H54 (cell line): ENCODE measurements around the gene ZDHHC4.
"Not testable (repeated sequence)": the region's sequence is repeated elsewhere in the genome, so short reads cannot be mapped to it uniquely, and the experiment has no call there.

ENCODE experiments used
- DNase-seq: peaks from one replicate; pipeline ENCODE4 v3.0.0; 2011; ENCODE audit warnings: low spot score, mixed read lengths; ENCODE audit not compliant: insufficient read length
- FAIRE-seq: peaks from 3 replicates; lab custom pipeline; 2011; peaks lifted over from hg19 to GRCh38; lab: Jason Lieb, UNC
- POLR2A ChIP-seq: IDR thresholded peaks from 2 replicates; pipeline ENCODE4 v1.6.1; 2011; ENCODE audit warnings: low read depth, mild to moderate bottlenecking, low read length

Gene ZDHHC4

DNA sequence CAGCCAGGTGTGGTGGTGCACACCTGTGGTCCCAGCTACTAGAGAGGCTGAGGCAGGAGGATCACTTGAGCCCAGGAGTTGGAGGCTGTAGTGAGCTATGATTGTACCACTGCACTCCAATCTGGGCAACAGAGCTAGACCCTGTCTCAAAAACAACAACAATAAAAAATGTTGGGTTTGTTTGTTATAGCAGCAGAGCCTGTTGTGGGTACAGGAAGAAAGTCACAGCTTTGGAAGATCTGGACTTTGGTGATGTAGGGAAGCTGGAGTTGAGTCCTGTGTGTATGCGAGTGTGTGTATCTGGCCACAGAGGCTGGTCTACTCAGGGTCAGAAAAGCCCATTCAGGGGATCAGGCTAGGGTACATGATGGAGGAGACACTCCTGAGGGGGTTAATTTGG lies 29.9 kb upstream of the ZDHHC4 start:
- TF ChIP-seq POLR2A: no peak
- DNase-seq (no peak), FAIRE-seq (no peak)

DNA sequence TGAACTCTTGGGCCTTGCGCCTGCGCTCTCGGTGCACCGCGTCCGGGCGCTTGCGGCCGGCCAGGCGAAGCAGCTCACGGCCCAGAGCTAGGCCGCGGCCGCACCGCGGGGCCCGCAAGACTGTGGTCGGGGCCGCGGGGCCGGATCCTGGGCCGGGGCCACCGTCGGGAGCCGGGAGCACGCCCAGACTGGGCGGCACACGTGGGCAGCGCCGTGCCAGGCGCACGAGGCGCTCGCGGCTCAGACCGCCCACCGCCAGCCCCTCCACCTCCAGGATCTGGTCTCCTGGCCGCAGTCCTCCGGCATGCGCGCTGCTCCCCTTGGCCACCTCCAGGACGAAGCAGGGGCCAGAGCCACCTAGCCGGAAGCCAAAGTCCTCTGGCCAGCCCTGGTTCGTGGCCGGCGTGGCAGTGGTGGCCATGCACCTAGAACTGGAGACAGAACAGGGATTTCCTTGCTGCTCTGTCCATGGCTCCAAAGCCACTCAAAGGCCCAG lies 26.2 kb upstream of the ZDHHC4 start, which contains the start of gene GRID2IP:
Gene GRID2IP (minus strand): TSS at position 446 of the 496 bp plus-strand sequence. CDS start 25 bp downstream, at position 421.
- DNase-seq: no peak
- no peak for FAIRE-seq
- TF ChIP-seq POLR2A: no peak

DNA sequence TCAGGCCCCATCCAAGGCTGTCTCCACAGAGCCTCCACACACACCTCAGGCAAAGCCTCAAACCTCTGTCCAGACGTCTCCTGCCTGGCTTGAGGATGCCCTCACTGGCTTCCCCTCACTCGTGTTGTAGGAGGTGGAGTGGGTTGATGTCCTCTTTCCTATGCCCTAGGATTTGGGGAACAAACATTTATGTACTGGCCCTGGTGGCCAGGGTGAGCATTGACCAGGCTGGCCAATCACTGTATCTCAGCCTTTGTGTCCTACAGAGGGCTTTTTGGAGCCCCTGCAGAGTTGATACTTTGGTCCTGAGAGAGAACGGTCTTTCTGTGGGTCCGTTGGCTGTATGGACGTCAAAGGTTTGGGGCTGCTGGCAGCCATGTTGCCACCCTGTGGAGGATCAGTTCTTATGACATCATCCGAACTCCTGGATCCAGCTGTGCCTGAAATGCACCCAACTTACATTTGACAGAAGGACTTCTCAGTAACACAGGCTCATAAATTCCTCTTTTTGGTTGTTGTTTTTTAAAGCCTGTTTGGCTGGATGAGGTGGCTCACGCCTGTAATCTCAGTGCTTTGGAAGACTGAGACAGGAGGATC lies 23.7 kb upstream of the ZDHHC4 start:
- no peak for FAIRE-seq
- no peak for TF ChIP-seq POLR2A
- DNase-seq: no peak

DNA sequence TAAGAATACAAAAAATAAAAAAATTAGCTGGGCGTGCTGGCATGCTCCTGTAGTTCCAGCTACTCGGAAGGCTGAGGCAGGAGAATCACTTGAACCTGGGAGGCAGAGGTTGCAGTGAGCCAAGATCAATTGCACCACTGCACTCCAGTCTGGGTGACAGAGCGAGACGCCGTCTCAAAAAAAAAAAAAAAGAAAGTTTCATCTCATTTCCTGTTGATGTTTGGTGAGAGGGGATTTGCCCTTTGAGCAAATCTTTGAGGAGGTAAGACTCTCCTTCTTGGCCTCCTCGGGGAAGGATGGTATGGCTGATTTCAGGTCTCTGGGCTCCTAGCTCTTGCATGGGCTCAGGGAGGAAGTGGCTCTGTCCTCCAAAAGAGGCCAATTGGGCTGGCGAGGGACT lies 22.4 kb upstream of the ZDHHC4 start:
- TF ChIP-seq POLR2A: no peak
- no peak for DNase-seq
- FAIRE-seq: no peak

DNA sequence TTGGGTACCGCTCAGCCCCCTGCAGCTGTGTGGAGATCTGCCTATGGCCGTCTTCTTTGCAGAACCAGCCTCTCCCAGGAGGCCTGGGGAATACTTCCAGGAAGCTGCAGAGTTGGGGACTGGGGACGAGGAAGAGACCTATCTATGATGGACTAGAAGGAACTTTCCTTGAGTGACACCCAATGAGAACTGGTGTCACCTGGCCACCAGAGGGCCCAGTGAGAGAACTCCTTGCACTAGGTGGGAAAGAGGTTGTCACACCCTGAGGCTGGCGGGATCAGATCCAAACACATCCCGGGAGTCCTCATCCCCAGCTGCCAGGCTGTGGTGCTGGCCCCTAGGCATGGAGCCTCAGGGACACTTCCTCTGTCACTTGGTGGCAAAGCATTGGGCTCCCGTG lies 21.1 kb upstream of the ZDHHC4 start:
- FAIRE-seq (no peak), DNase-seq (no peak)
- no peak for TF ChIP-seq POLR2A

DNA sequence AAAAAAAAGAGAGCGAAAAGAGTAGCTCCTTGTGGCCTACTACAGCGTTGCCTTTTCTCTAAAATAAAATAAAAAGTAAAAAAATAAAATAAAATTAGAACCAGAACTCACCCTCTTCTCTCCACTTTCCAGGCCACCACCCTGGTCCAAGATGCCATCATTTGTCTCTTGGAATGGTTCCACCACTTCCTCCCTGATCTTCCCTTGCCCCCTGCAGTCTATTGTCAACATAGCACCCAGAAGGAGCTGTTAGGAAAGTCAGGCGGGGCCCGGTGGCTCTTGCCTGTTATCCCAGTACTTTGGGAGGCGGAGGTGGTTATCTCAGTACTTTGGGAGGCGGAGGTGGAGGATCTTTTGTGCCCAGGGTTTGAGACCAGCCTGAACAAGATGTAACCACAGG lies 18.4 kb upstream of the ZDHHC4 start:
- DNase-seq: peak; percentile 92
- no peak for TF ChIP-seq POLR2A
- FAIRE-seq: no peak

DNA sequence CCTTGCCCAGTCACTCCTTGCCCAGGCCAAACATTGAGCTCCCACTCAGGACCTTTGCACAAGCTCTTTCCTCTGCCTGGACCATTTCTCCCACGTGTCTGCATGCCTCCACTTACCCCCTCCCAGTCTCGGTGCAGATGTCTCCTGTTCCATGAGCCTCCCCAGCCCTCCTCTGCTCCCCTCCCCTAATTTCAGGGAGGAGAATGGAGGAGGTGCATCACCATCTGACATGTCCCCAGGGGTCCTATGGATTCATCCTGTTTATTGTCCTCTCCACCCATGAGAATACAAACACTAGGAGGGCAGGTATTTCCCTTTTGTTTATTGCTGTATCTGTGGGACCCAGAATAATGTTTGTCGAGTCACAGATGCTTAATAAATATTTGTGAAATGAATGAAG lies 17.4 kb upstream of the ZDHHC4 start:
- FAIRE-seq: no peak
- no peak for DNase-seq
- no peak for TF ChIP-seq POLR2A

DNA sequence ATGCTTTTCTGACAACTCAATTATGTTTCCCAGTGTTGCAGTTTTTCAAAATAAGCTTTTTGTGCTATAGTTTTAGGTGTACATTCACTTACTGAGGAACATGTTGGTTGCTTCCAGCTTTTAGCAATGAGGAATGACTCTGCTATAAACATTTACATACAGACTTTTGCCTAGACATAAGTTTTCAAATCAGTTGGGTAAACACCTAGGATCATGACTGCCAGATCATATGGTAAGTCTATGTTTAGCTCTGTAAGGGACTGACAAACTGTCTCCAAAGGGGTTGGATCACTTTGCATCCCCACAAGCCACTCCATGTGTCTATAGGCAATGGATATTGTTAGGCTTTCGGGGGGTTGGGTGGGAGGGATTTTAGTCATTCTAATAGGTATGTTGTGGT lies 15.1 kb upstream of the ZDHHC4 start:
- FAIRE-seq: no peak
- no peak for DNase-seq
- no peak for TF ChIP-seq POLR2A

DNA sequence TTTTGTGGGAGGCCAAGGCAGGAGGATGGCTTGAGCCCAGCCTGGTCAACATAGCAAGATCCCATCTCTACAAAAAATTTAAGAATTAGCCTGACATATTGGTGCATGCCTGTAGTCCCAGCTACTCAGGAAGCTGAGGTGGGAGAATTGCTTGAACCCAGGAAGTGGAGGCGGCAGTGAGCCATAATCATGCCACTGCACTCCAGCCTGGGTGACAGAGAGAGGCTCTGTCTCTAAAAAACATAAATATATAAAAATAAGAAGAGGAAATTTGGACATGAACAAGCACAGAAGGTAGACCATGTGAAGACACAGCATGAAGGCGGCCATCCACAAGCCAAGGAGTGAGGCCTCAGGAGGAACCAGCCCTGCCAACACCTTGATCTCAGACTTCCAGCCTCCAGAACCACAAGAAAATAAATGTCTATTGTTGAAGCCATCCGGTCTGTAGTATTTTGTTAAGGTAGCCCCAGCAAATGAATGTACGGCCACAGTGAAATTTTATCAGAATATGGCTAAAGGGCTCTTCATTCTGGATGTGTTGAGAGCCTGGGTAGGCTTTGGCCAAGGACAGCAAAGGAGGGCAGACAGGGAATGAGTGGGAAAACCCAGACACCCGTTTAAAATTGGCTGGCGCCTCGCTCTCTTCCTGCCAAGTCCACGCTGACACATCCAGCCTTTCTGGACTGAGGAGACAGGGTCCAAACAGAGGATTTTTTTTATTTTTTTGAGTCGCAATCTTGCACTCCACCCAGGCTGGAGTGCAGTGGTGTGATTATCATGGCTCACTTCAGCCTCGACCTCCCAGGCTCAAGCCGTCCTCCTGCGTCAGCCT lies 13.1 kb upstream of the ZDHHC4 start:
- DNase-seq (no peak), FAIRE-seq (no peak)
- TF ChIP-seq POLR2A: no peak

DNA sequence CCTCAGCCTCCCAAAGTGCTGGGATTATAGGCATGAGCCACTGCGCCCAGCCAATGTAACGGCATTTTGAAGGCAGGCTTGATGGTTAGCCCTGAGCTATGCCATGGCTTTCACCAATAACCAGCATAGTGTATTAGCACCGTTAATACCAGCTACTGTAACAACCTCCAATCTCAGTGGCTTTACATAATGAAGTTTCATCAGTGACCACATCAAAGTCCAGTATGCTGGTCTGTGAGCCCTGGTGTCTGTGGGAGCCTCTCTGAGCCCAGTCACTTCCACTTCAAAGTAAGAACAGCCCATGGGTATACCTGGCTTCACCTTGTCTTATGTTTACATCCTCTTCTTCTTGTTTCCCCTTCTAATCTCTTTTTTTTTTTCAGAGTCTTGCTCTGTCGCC lies 11.6 kb upstream of the ZDHHC4 start:
- no peak for DNase-seq
- no peak for FAIRE-seq
- no peak for TF ChIP-seq POLR2A

DNA sequence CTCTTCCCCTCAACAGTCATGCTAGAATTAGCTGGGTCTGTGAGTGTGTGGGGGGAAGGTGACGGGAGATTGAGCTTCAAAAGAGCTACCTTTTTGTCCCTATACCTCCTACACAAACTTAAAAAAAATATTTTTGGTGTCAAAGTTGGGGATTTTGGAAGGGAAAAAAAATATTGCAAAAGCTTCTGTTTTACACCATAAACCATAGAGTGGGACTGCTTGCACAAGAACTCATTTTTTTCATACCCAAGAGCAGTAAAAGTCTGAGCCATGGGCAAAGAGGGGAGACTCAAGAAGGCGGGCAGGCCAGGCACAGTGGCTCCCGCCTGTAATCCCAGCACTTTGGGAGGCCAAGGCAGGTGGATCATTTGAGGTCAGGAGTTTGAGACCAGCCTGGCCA lies 9.4 kb upstream of the ZDHHC4 start:
- no peak for TF ChIP-seq POLR2A
- FAIRE-seq: no peak

DNA sequence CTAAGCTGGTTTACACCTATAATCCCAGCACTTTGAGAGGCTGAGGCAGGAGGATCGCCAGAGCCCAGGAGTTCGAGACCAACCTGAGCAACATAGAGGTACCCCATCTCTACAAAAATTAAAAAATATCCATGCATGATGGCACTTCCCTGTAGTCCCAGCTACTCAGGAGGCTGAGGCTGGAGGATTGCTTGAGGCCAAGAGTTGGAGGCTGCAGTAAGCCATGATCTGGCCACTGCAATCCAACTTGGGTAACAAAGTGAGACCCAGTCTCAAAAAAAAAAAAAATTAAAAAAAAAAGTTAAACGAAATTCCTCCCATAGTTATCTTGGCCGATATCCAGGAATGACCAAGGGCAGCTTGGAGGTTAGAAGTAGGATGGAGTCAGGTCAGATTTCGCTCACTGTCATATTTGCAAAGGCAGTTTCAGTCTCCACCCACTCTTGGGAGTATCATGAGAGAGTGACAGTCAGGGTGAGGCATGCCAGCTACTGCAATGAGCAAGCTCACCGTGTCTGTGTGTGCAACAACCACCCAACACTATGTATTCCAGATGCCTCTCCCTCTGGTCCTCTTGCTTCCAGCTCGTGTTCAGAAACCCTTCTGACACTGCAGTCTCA lies 6.0 kb upstream of the ZDHHC4 start:
- no peak for TF ChIP-seq POLR2A
- DNase-seq (no peak), FAIRE-seq (no peak)

More for the DNA sequence above, 9.4 kb upstream of the ZDHHC4 start:
- no peak for DNase-seq

DNA sequence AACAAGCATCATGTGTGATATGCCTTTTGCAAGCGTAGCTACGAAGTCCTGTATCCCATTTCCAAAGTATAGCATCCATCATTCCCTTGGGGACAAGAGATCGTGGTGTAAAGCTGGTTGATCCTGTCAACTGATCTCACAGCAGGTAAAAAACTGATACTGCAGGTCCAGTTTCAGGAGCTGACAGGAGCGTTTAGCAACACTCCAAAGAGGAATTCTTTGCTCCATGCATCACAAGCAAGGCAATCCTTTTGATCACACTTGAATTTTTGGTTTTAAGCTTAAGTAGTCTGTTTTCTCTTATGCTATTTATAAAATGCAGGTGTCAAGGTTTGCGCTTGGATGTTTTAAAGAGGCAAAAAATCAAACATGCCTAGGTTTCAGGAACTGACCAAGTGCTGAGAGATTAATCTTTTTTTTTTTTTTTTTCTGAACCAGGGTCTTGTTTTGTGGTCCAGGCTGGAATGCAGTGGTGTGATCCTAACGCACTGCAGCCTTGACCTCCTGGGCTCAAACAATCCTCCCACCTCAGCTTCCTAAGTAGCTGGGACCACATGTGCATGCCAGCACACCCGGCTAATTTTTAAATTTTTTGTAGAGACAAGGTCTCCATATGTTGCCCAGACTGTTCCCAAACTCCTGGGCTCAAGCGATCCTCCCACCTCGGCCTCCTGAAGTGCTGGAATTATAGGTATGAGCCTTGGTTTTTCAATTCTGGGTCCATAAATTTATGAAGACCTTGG lies 1.8 kb upstream of the ZDHHC4 start:
- DNase-seq (no peak), FAIRE-seq (no peak)
- no peak for TF ChIP-seq POLR2A

DNA sequence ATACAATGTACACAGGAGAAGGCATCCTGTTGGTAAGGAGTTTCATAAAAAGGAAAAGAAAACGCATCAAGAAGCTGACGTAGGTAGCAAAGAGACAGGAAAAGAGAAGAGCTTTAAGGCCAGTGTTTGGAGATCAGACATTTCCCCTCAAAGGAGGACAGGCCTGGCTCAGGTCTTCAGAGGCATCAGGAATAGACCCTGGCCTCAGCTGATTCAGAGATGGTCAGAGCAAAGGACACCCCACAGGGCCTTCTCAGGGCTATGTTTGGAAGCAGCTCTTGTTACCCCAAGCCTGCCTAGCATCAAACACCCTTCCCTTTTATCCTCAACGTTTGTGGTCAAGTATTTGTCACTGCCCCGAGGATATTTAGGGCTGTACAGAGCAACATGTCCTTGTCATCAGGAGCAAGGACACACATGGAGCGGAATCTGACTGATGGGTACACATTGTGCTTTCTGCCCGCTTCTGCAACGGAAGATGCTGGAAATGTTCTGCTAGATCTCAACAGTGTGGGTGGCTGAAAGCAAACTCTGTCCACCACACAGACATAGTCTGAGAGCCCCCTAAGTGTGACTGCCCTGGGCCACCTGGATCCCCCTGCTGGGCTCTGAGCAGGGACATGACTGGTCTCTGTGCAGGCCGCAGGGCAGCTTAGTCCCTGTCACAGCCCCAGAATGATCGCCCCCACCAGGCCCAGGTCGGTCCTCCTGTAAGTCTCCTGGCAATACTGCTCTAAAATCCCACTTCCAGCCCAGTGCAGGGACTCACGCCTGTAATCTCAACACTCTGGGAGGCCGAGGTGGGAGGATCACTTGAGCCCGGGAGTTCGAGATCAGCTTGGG lies 1.0 kb upstream of the ZDHHC4 start:
- no peak for DNase-seq
- FAIRE-seq: no peak
- no peak for TF ChIP-seq POLR2A

DNA sequence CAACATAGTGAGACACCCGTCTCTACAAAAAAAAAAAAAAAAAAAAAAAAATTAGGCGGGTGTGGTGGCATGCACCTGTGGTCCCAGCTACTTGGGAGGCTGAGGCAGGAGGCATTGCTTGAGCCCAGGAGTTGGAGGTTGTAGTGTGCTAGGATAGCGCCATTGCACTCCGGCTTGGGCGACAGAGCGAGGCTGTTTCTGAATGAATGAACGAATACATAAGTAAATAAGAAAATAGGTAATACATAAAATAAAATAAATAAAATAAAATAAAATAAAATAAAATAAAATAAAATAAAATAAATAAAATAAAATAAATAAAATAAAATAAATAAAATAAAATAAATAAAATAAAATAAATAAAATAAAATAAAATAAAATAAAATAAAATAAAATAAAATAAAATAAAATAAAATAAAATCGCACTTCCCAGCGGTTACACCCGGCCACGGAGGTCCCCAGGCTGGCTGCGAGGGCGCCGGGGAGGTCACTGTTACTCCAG lies 336 bp upstream of the ZDHHC4 start:
- not testable (repeated sequence) for DNase-seq, FAIRE-seq
